ENCODE measurements around the gene TRIM24.

TRIM24 gene

GRCh38 chr7:138584283-138584682 is 124.2 kb downstream of the TRIM24 start:
- peaks cover 73% of the 10 kb centered on the region for H3K36me3 ChIP-seq (ENCODE audit: insufficient read depth, insufficient read length, low read length)
- TF ChIP-seq SUZ12 (IDR thresholded peaks at IDR 0.05; ENCODE audit: extremely low read depth, insufficient read depth, insufficient read length) (no peak), YY1 (IDR thresholded peaks at IDR 0.05; ENCODE audit: insufficient read depth, insufficient read length) (no peak), ZNF274 (IDR thresholded peaks at IDR 0.05; ENCODE audit: low read depth, low read length) (no peak)

GRCh38 chr7:138584696-138585095 is 124.6 kb downstream of the TRIM24 start:
- no peak overlapping the region for H3K9ac ChIP-seq (ENCODE audit: insufficient read length, low read depth)
- TF ChIP-seq SUZ12 (IDR thresholded peaks at IDR 0.05; ENCODE audit: extremely low read depth, insufficient read depth, insufficient read length), result no peak
- H3K4me3 ChIP-seq (ENCODE audit: insufficient read length, low read depth), result no peak overlapping the region
- no peaks in the 10 kb centered on the region for H3K9me3 ChIP-seq (ENCODE audit: insufficient read depth, low read length)
- no peaks in the 10 kb centered on the region for H3K27me3 ChIP-seq (ENCODE audit: insufficient read depth, insufficient read length)
- H3K4me1 ChIP-seq (ENCODE audit: insufficient read depth, insufficient read length), result no peaks in the 10 kb centered on the region
- peaks cover 69% of the 10 kb centered on the region for H3K36me3 ChIP-seq (ENCODE audit: insufficient read depth, insufficient read length, low read length)
- no peak for DNase-seq (ENCODE audit: low read depth, low spot score)

More at GRCh38 chr7:138584283-138584682, 124.2 kb downstream of the TRIM24 start:
- Histone ChIP-seq H3K27me3 (ENCODE audit: insufficient read depth, insufficient read length) (no peaks in the 10 kb centered on the region), H3K4me1 (ENCODE audit: insufficient read depth, insufficient read length) (no peaks in the 10 kb centered on the region), H3K4me3 (ENCODE audit: insufficient read length, low read depth) (no peak overlapping the region), H3K9ac (ENCODE audit: insufficient read length, low read depth) (no peak overlapping the region), H3K9me3 (ENCODE audit: insufficient read depth, low read length) (no peaks in the 10 kb centered on the region)
- no peak for DNase-seq (ENCODE audit: low read depth, low spot score)

- TF ChIP-seq YY1 (IDR thresholded peaks at IDR 0.05; ENCODE audit: insufficient read depth, insufficient read length), result no peak
- no peak for TF ChIP-seq SUZ12 (IDR thresholded peaks at IDR 0.05; ENCODE audit: extremely low read depth, insufficient read depth, insufficient read length)
- TF ChIP-seq ZNF274 (IDR thresholded peaks at IDR 0.05; ENCODE audit: low read depth, low read length), result no peak
- Histone ChIP-seq H3K9ac (ENCODE audit: insufficient read length, low read depth) (no peak overlapping the region), H3K4me3 (ENCODE audit: insufficient read length, low read depth) (no peak overlapping the region), H3K36me3 (ENCODE audit: insufficient read depth, insufficient read length, low read length) (peaks cover 61% of the 10 kb centered on the region), H3K27me3 (ENCODE audit: insufficient read depth, insufficient read length) (no peaks in the 10 kb centered on the region), H3K9me3 (ENCODE audit: insufficient read depth, low read length) (no peaks in the 10 kb centered on the region), H3K4me1 (ENCODE audit: insufficient read depth, insufficient read length) (no peaks in the 10 kb centered on the region)
- DNase-seq (ENCODE audit: low read depth, low spot score), result no peak
Measured at GRCh38 chr7:138585283-138585993, 125.4 kb downstream of the TRIM24 start.

- H3K4me1 ChIP-seq (ENCODE audit: insufficient read depth, insufficient read length), result no peaks in the 10 kb centered on the region
- no peak for DNase-seq (ENCODE audit: low read depth, low spot score)
- H3K36me3 ChIP-seq (ENCODE audit: insufficient read depth, insufficient read length, low read length), result peaks cover 45% of the 10 kb centered on the region
- no peaks in the 10 kb centered on the region for H3K9me3 ChIP-seq (ENCODE audit: insufficient read depth, low read length)
- TF ChIP-seq ZNF274 (IDR thresholded peaks at IDR 0.05; ENCODE audit: low read depth, low read length), result no peak
- TF ChIP-seq YY1 (IDR thresholded peaks at IDR 0.05; ENCODE audit: insufficient read depth, insufficient read length), result no peak
- TF ChIP-seq SUZ12 (IDR thresholded peaks at IDR 0.05; ENCODE audit: extremely low read depth, insufficient read depth, insufficient read length), result no peak
- H3K9ac ChIP-seq (ENCODE audit: insufficient read length, low read depth), result no peak overlapping the region
- H3K27me3 ChIP-seq (ENCODE audit: insufficient read depth, insufficient read length), result no peaks in the 10 kb centered on the region
- no peak overlapping the region for H3K4me3 ChIP-seq (ENCODE audit: insufficient read length, low read depth)
Measured at GRCh38 chr7:138587485-138587884, 127.4 kb downstream of the TRIM24 start.

- no peak overlapping the region for H3K4me3 ChIP-seq (ENCODE audit: insufficient read length, low read depth)
- no peaks in the 10 kb centered on the region for H3K4me1 ChIP-seq (ENCODE audit: insufficient read depth, insufficient read length)
- no peak overlapping the region for H3K9ac ChIP-seq (ENCODE audit: insufficient read length, low read depth)
- H3K27me3 ChIP-seq (ENCODE audit: insufficient read depth, insufficient read length), result no peaks in the 10 kb centered on the region
- no peaks in the 10 kb centered on the region for H3K9me3 ChIP-seq (ENCODE audit: insufficient read depth, low read length)
- peaks cover 33% of the 10 kb centered on the region for H3K36me3 ChIP-seq (ENCODE audit: insufficient read depth, insufficient read length, low read length)
- no peak for TF ChIP-seq ZNF274 (IDR thresholded peaks at IDR 0.05; ENCODE audit: low read depth, low read length)
- no peak for TF ChIP-seq YY1 (IDR thresholded peaks at IDR 0.05; ENCODE audit: insufficient read depth, insufficient read length)
- no peak for TF ChIP-seq SUZ12 (IDR thresholded peaks at IDR 0.05; ENCODE audit: extremely low read depth, insufficient read depth, insufficient read length)
- DNase-seq (ENCODE audit: low read depth, low spot score), result no peak
Measured at GRCh38 chr7:138588986-138589385, 128.9 kb downstream of the TRIM24 start.

GRCh38 chr7:138590154-138590553 is 130.1 kb downstream of the TRIM24 start:
- Histone ChIP-seq H3K4me1 (ENCODE audit: insufficient read depth, insufficient read length) (no peaks in the 10 kb centered on the region), H3K9me3 (ENCODE audit: insufficient read depth, low read length) (no peaks in the 10 kb centered on the region), H3K27me3 (ENCODE audit: insufficient read depth, insufficient read length) (no peaks in the 10 kb centered on the region), H3K4me3 (ENCODE audit: insufficient read length, low read depth) (no peak overlapping the region), H3K9ac (ENCODE audit: insufficient read length, low read depth) (no peak overlapping the region), H3K36me3 (ENCODE audit: insufficient read depth, insufficient read length, low read length) (peaks cover 21% of the 10 kb centered on the region)
- TF ChIP-seq SUZ12 (IDR thresholded peaks at IDR 0.05; ENCODE audit: extremely low read depth, insufficient read depth, insufficient read length) (no peak), ZNF274 (IDR thresholded peaks at IDR 0.05; ENCODE audit: low read depth, low read length) (no peak), YY1 (IDR thresholded peaks at IDR 0.05; ENCODE audit: insufficient read depth, insufficient read length) (no peak)
- DNase-seq (ENCODE audit: low read depth, low spot score), result no peak

- H3K27me3 ChIP-seq (ENCODE audit: insufficient read depth, insufficient read length), result no peaks in the 10 kb centered on the region
- TF ChIP-seq ZNF274 (IDR thresholded peaks at IDR 0.05; ENCODE audit: low read depth, low read length) (no peak), YY1 (IDR thresholded peaks at IDR 0.05; ENCODE audit: insufficient read depth, insufficient read length) (no peak), SUZ12 (IDR thresholded peaks at IDR 0.05; ENCODE audit: extremely low read depth, insufficient read depth, insufficient read length) (no peak)
- no peaks in the 10 kb centered on the region for H3K36me3 ChIP-seq (ENCODE audit: insufficient read depth, insufficient read length, low read length)
- no peak for DNase-seq (ENCODE audit: low read depth, low spot score)
- no peak overlapping the region for H3K9ac ChIP-seq (ENCODE audit: insufficient read length, low read depth)
- no peak overlapping the region for H3K4me3 ChIP-seq (ENCODE audit: insufficient read length, low read depth)
- no peaks in the 10 kb centered on the region for H3K4me1 ChIP-seq (ENCODE audit: insufficient read depth, insufficient read length)
- H3K9me3 ChIP-seq (ENCODE audit: insufficient read depth, low read length), result no peaks in the 10 kb centered on the region
Measured at GRCh38 chr7:138595454-138595853, 135.4 kb downstream of the TRIM24 start.

Data from NT2/D1 (cell line).